NCI-H2171 treated with DMSO at 0.1 percent for 48 hours (cell line): ENCODE data around the gene REPS2.
"Not testable (repeated sequence)": the region's sequence is repeated elsewhere in the genome, so short reads cannot be mapped to it uniquely, and the experiment has no call there.

Experiments used
- DNase-seq: peaks from one replicate; lab custom pipeline; 2025; lab: John Stamatoyannopoulos, UW

REPS2 gene

GRCh38 chrX:16946361-16946964 lies at the start of gene REPS2:
REPS2 (plus strand) TSS chrX:16946658; CDS start chrX:16946862, 204 bp downstream.
- peak; percentile 70 for DNase-seq

GRCh38 chrX:16897445-16897844 lies 49.0 kb upstream of the REPS2 start:
- DNase-seq: no peak

- DNase-seq: no peak
These were observed 43.0 kb upstream of the REPS2 start for GRCh38 chrX:16903274-16904022.

- no peak for DNase-seq
These were observed 36.1 kb upstream of the REPS2 start for GRCh38 chrX:16910376-16910775.

GRCh38 chrX:16914058-16914457 lies 32.4 kb upstream of the REPS2 start:
- DNase-seq: no peak

- no peak for DNase-seq
These were observed 29.9 kb upstream of the REPS2 start for GRCh38 chrX:16916561-16916960.

GRCh38 chrX:16917120-16917519 lies 29.3 kb upstream of the REPS2 start:
- DNase-seq: no peak

GRCh38 chrX:16918979-16919378 lies 27.5 kb upstream of the REPS2 start:
- no peak for DNase-seq

- DNase-seq: no peak
These were observed 26.4 kb upstream of the REPS2 start for GRCh38 chrX:16920075-16920474.

GRCh38 chrX:16923157-16923556 lies 23.3 kb upstream of the REPS2 start:
- no peak for DNase-seq

GRCh38 chrX:16924631-16925480 lies 21.6 kb upstream of the REPS2 start:
- no peak for DNase-seq

GRCh38 chrX:16930392-16930791 lies 16.1 kb upstream of the REPS2 start:
- no peak for DNase-seq

- peak; percentile 44 for DNase-seq
These were observed 15.1 kb upstream of the REPS2 start for GRCh38 chrX:16931371-16931770.

GRCh38 chrX:16931855-16932575 lies 14.4 kb upstream of the REPS2 start:
- no peak for DNase-seq

- DNase-seq: no peak
These were observed 12.3 kb upstream of the REPS2 start for GRCh38 chrX:16934185-16934584.

GRCh38 chrX:16946971-16947562 lies 609 bp downstream of the REPS2 start:
- DNase-seq: peak; percentile 2

- DNase-seq: no peak
These were observed 4.0 kb downstream of the REPS2 start for GRCh38 chrX:16950423-16950822.

- DNase-seq: no peak
These were observed 7.3 kb downstream of the REPS2 start for GRCh38 chrX:16953606-16954211.

GRCh38 chrX:16957751-16958150 lies 11.3 kb downstream of the REPS2 start:
- no peak for DNase-seq

GRCh38 chrX:16958356-16958755 lies 11.9 kb downstream of the REPS2 start:
- DNase-seq: no peak

GRCh38 chrX:16962661-16963060 lies 16.2 kb downstream of the REPS2 start:
- not testable (repeated sequence) for DNase-seq
